Loucy (cell line): Measurements from ENCODE around the gene VAV1.

ENCODE experiments used
- H2AFZ ChIP-seq: fragments of 200-600 bp; sonication (generic); 2 replicates; pipeline ENCODE4 v1.6.0; 2016; ENCODE audit warnings: antibody characterized with exemption, mild to moderate bottlenecking, low read length, moderate library complexity
- H3F3A ChIP-seq: fragments of 200-600 bp; 2 replicates; pipeline ENCODE4 v1.6.0; 2016; ENCODE audit warnings: antibody characterized with exemption, low read depth, mild to moderate bottlenecking
- H3K27me3 ChIP-seq: fragments of 200-600 bp; sonication (generic); 2 replicates; pipeline ENCODE4 v1.6.1; 2014; ENCODE audit warnings: low read length, mild to moderate bottlenecking; ENCODE audit not compliant: insufficient read depth, poor library complexity, severe bottlenecking
- H3K36me3 ChIP-seq: fragments of 200-600 bp; sonication (generic); 2 replicates; pipeline ENCODE4 v1.6.1; 2016; ENCODE audit warnings: low read length; ENCODE audit not compliant: insufficient read depth
- H3K4me1 ChIP-seq: fragments of 200-600 bp; sonication (generic); 2 replicates; pipeline ENCODE4 v1.5.1; 2014; ENCODE audit warnings: low read length, mild to moderate bottlenecking; ENCODE audit not compliant: insufficient read depth, poor library complexity, severe bottlenecking
- H3K4me2 ChIP-seq: fragments of 200-600 bp; sonication (generic); 2 replicates; pipeline ENCODE4 v1.6.0; 2014; ENCODE audit warnings: antibody characterized with exemption, low read length, low read depth, mild to moderate bottlenecking; ENCODE audit not compliant: poor library complexity, severe bottlenecking
- H3K4me3 ChIP-seq: fragments of 200-600 bp; sonication (generic); 2 replicates; pipeline ENCODE4 v1.5.1; 2014; ENCODE audit warnings: low read length, mild to moderate bottlenecking, mixed read lengths; ENCODE audit not compliant: poor library complexity, severe bottlenecking
- H3K79me2 ChIP-seq: fragments of 200-600 bp; sonication (generic); 2 replicates; pipeline ENCODE4 v1.6.1; 2014; ENCODE audit warnings: low read length; ENCODE audit not compliant: insufficient read depth
- H3K9ac ChIP-seq: fragments of 200-600 bp; sonication (generic); 2 replicates; pipeline ENCODE4 v1.6.0; 2014; ENCODE audit warnings: mild to moderate bottlenecking, low read depth, low read length, moderate library complexity; ENCODE audit not compliant: poor library complexity, severe bottlenecking
- H3K9me2 ChIP-seq: fragments of 200-600 bp; sonication (generic); replicated peaks from 2 replicates; pipeline ENCODE4 v1.6.1; 2016; ENCODE audit warnings: low read depth, low read length, mixed read lengths
- H3K9me3 ChIP-seq: fragments of 200-600 bp; sonication (generic); 2 replicates; pipeline ENCODE4 v1.6.1; 2014; ENCODE audit warnings: mild to moderate bottlenecking, antibody characterized with exemption, low read length, low read depth; ENCODE audit not compliant: insufficient read depth
- H4K20me1 ChIP-seq: fragments of 200-600 bp; sonication (generic); 2 replicates; pipeline ENCODE4 v1.6.0; 2014; ENCODE audit warnings: antibody characterized with exemption, low read length, mild to moderate bottlenecking; ENCODE audit not compliant: insufficient read depth, poor library complexity, severe bottlenecking
- CTCF ChIP-seq: fragments of 200-600 bp; sonication (generic); conservative IDR thresholded peaks from 2 replicates; pipeline ENCODE4 v1.5.1; 2014; ENCODE audit warnings: mild to moderate bottlenecking, antibody characterized with exemption, low read length
- EZH2phosphoT487 ChIP-seq: fragments of 200-600 bp; IDR thresholded peaks from 2 replicates; pipeline ENCODE4 v1.6.1; 2018; ENCODE audit warnings: antibody characterized with exemption, mild to moderate bottlenecking, moderate library complexity, borderline replicate concordance

VAV1 gene

GRCh38 chr19:6738787-6739389 lies 33.6 kb upstream of the VAV1 start:
- Histone ChIP-seq H2AFZ (peak overlapping the region; percentile 78), H3K36me3 (no peaks in the 10 kb centered on the region), H3F3A (no peaks in the 10 kb centered on the region), H4K20me1 (peaks cover 7% of the 10 kb centered on the region), H3K9me2 (no peaks in the 10 kb centered on the region), H3K4me3 (peak overlapping the region; percentile 66), H3K9me3 (no peaks in the 10 kb centered on the region), H3K79me2 (peaks cover 11% of the 10 kb centered on the region; the same call in 1 of the 2 replicates), H3K4me1 (peaks cover 37% of the 10 kb centered on the region), H3K9ac (peak overlapping the region; percentile 65), H3K27me3 (no peaks in the 10 kb centered on the region), H3K4me2 (peak overlapping the region; percentile 78)
- TF ChIP-seq EZH2phosphoT487: no peak
- no peak; the same call in 1 of the 2 replicates for TF ChIP-seq CTCF

DNA sequence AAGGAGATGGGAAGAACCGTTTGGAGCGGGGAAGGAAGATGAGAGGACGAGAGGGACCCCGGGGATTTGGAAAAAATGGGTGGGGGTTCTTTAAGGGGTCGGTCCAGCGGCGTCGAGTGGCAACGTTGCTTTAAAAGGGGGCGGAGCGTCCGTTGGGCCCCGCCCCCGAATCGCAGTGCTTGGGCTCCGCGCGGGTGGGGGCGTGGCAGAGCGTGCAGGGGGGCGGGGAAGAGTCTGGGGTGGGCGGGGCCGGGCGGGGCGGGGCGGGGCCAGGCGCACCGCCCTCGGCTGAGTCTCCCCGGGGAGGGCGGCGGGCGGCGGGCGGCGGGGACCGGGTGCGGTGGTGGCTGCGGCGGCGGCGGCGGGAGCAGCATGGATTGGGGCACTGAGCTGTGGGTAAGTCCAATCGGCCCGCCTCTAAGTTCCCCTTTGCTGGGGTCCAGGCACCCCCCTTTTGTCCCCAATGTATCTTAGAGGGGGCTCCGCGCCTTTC lies 33.1 kb upstream of the VAV1 start, which contains the start of gene TRIP10:
TRIP10 (plus strand) TSS at position 291 of the 493 bp plus-strand sequence; CDS start at position 373, 82 bp downstream.
- H3K9ac ChIP-seq: peak within 1 kb of the TSS; percentile 72
- H2AFZ ChIP-seq: peak within 1 kb of the TSS; percentile 83
- peak within 1 kb of the TSS; percentile 91 for H3K4me2 ChIP-seq
- peak within 1 kb of the TSS; percentile 79 for H3K4me3 ChIP-seq
- H3K36me3 ChIP-seq: no peaks in the 10 kb centered on the region
- no peaks in the 10 kb centered on the region for H3K9me2 ChIP-seq
- no peaks in the 10 kb centered on the region for H3K27me3 ChIP-seq
- peaks cover 7% of the 10 kb centered on the region for H4K20me1 ChIP-seq
- H3K4me1 ChIP-seq: peaks cover 37% of the 10 kb centered on the region
- no peaks in the 10 kb centered on the region for H3F3A ChIP-seq
- TF ChIP-seq CTCF (no peak), EZH2phosphoT487 (no peak)
- peaks cover 11% of the 10 kb centered on the region; the same call in 1 of the 2 replicates for H3K79me2 ChIP-seq
- no peaks in the 10 kb centered on the region for H3K9me3 ChIP-seq

GRCh38 chr19:6739883-6740588 lies 32.5 kb upstream of the VAV1 start:
- peak overlapping the region; percentile 91 for H3K4me2 ChIP-seq
- H3K9me2 ChIP-seq: no peaks in the 10 kb centered on the region
- no peak for TF ChIP-seq CTCF
- no peak for TF ChIP-seq EZH2phosphoT487
- no peaks in the 10 kb centered on the region for H3K27me3 ChIP-seq
- H3K9me3 ChIP-seq: no peaks in the 10 kb centered on the region
- no peaks in the 10 kb centered on the region for H3K36me3 ChIP-seq
- peak overlapping the region; percentile 72 for H3K9ac ChIP-seq
- H3K4me1 ChIP-seq: peaks cover 37% of the 10 kb centered on the region
- H3K4me3 ChIP-seq: peak overlapping the region; percentile 79
- H3K79me2 ChIP-seq: peaks cover 11% of the 10 kb centered on the region; the same call in 1 of the 2 replicates
- no peaks in the 10 kb centered on the region for H3F3A ChIP-seq
- peaks cover 7% of the 10 kb centered on the region for H4K20me1 ChIP-seq
- H2AFZ ChIP-seq: peak overlapping the region; percentile 83
